ENCODE data around the gene TNNT2. TPM values are rescaled to one million over a fixed set of nuclear protein-coding genes. Genes with fewer than 3 reads are reported as not detected.

TNNT2 gene
- total and polyA plus RNA-seq, 2 of the 13 experiments (the other 11 are each of a cell fraction or from before 2014, with no cell fraction given), result 0.20 to 0.63 TPM

DNA sequence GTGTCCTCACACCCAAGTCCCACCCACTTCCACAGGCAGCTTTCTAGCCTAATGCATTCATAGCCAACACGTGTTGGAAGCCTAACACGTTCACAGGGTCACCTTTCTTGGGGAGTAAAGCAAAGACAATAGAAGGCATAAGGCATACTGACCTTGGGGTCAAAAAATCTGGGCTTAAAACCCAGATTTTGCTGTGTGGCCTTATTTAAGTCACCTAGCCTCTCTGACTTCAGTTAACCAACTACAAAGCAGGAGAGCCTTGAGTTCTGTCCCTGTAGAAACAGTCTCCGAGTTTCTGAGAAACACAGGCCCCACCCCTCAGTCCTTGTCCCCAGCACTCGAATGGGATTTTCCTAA, 1.4 kb downstream of the TNNT2 start:
- H3K9me3 ChIP-seq (ENCODE audit: low read length), result no peaks in the 10 kb centered on the region
- 13% methylated on average over 2 of the region's 4 CpGs for WGBS (ENCODE audit: low lambda C conversion rate)
- H4K20me1 ChIP-seq (ENCODE audit: insufficient read depth, low read length), result no peaks in the 10 kb centered on the region
- no peak overlapping the region for H3K27ac ChIP-seq (ENCODE audit: extremely low read length, insufficient read depth, low read length)
- ChIA-PET POLR2A (interaction anchor here (1.5 kb wide), 1 partner anchor 29 kb away, joined by 4 read pairs; no protein-coding TSS in a partner anchor), CTCF (ENCODE audit: low intra/inter-chr PET ratio, low total read pairs) (interaction anchor here (1.5 kb wide), 1 partner anchor 32 kb away, joined by 5 read pairs; no protein-coding TSS in a partner anchor)
- no peak for FAIRE-seq
- H3K27me3 ChIP-seq (ENCODE audit: control insufficient read depth in 1 of 2, insufficient read depth in 2 of 2, low read length in 2 of 2), result peaks cover 0 to 45% of the 10 kb centered on the region in 2 experiments; a peak in 4 of 5 replicates
- BruUV-seq (replicated peaks), result no TSS peak
- H3K36me3 ChIP-seq (replicated peaks in 1 of 2; ENCODE audit: control insufficient read depth in 1 of 2, insufficient read depth in 2 of 2, low read length in 2 of 2), result no peaks in the 10 kb centered on the region
- H3K4me2 ChIP-seq (ENCODE audit: low read depth, low read length), result no peak overlapping the region
- TF ChIP-seq, protein P1, sequence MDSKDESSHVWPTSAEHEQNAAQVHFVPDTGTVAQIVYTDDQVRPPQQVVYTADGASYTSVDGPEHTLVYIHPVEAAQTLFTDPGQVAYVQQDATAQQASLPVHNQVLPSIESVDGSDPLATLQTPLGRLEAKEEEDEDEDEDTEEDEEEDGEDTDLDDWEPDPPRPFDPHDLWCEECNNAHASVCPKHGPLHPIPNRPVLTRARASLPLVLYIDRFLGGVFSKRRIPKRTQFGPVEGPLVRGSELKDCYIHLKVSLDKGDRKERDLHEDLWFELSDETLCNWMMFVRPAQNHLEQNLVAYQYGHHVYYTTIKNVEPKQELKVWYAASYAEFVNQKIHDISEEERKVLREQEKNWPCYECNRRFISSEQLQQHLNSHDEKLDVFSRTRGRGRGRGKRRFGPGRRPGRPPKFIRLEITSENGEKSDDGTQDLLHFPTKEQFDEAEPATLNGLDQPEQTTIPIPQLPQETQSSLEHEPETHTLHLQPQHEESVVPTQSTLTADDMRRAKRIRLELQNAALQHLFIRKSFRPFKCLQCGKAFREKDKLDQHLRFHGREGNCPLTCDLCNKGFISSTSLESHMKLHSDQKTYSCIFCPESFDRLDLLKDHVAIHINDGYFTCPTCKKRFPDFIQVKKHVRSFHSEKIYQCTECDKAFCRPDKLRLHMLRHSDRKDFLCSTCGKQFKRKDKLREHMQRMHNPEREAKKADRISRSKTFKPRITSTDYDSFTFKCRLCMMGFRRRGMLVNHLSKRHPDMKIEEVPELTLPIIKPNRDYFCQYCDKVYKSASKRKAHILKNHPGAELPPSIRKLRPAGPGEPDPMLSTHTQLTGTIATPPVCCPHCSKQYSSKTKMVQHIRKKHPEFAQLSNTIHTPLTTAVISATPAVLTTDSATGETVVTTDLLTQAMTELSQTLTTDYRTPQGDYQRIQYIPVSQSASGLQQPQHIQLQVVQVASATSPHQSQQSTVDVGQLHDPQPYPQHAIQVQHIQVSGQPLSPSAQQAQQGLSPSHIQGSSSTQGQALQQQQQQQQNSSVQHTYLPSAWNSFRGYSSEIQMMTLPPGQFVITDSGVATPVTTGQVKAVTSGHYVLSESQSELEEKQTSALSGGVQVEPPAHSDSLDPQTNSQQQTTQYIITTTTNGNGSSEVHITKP (CRISPR knock-in tag; IDR thresholded peaks at IDR 0.05; ENCODE audit: low read depth), result no peak
- TF ChIP-seq HES4 (CRISPR knock-in tag; IDR thresholded peaks at IDR 0.05; ENCODE audit: borderline replicate concordance), result no peak
- no peak for TF ChIP-seq ZNF121 (CRISPR knock-in tag; IDR thresholded peaks at IDR 0.05)
- TF ChIP-seq ZNF672 (CRISPR knock-in tag; IDR thresholded peaks at IDR 0.05), result no peak
- TF ChIP-seq SALL2 (CRISPR knock-in tag; IDR thresholded peaks at IDR 0.05), result no peak
- TF ChIP-seq NRL (CRISPR knock-in tag; IDR thresholded peaks at IDR 0.05; ENCODE audit: borderline replicate concordance), result no peak
- TF ChIP-seq SAFB2 (CRISPR knock-in tag; IDR thresholded peaks at IDR 0.05; ENCODE audit: borderline replicate concordance, low read depth), result no peak
- no peak for TF ChIP-seq ZNF878 (CRISPR knock-in tag; IDR thresholded peaks at IDR 0.05)
- TF ChIP-seq, protein P2, sequence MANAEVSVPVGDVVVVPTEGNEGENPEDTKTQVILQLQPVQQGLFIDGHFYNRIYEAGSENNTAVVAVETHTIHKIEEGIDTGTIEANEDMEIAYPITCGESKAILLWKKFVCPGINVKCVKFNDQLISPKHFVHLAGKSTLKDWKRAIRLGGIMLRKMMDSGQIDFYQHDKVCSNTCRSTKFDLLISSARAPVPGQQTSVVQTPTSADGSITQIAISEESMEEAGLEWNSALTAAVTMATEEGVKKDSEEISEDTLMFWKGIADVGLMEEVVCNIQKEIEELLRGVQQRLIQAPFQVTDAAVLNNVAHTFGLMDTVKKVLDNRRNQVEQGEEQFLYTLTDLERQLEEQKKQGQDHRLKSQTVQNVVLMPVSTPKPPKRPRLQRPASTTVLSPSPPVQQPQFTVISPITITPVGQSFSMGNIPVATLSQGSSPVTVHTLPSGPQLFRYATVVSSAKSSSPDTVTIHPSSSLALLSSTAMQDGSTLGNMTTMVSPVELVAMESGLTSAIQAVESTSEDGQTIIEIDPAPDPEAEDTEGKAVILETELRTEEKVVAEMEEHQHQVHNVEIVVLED (CRISPR knock-in tag; IDR thresholded peaks at IDR 0.05; ENCODE audit: borderline replicate concordance), result no peak
- no peak for TF ChIP-seq HCFC1 (IDR thresholded peaks at IDR 0.05; ENCODE audit: low read depth, low read length)
- TF ChIP-seq ATAD3A (CRISPR knock-in tag; IDR thresholded peaks at IDR 0.05), result no peak
- TF ChIP-seq, protein P3, sequence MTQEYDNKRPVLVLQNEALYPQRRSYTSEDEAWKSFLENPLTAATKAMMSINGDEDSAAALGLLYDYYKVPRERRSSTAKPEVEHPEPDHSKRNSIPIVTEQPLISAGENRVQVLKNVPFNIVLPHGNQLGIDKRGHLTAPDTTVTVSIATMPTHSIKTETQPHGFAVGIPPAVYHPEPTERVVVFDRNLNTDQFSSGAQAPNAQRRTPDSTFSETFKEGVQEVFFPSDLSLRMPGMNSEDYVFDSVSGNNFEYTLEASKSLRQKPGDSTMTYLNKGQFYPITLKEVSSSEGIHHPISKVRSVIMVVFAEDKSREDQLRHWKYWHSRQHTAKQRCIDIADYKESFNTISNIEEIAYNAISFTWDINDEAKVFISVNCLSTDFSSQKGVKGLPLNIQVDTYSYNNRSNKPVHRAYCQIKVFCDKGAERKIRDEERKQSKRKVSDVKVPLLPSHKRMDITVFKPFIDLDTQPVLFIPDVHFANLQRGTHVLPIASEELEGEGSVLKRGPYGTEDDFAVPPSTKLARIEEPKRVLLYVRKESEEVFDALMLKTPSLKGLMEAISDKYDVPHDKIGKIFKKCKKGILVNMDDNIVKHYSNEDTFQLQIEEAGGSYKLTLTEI (CRISPR knock-in tag; conservative IDR thresholded peaks at IDR 0.05), result no peak
- TF ChIP-seq ZNF567 (CRISPR knock-in tag; IDR thresholded peaks at IDR 0.05; ENCODE audit: borderline replicate concordance), result no peak
- TF ChIP-seq ZNF790 (CRISPR knock-in tag; IDR thresholded peaks at IDR 0.05; ENCODE audit: borderline replicate concordance), result no peak
- TF ChIP-seq IRF2 (CRISPR knock-in tag; IDR thresholded peaks at IDR 0.05), result no peak
- no peak for TF ChIP-seq HMGA1 (CRISPR knock-in tag; conservative IDR thresholded peaks at IDR 0.05)
- no peak for TF ChIP-seq ZNF629 (CRISPR knock-in tag; conservative IDR thresholded peaks at IDR 0.05)
- TF ChIP-seq EED (CRISPR knock-in tag; IDR thresholded peaks at IDR 0.05), result no peak
- intact Hi-C loops (cut with micrococcal nuclease; ENCODE audit: unreplicated experiment), result no loop called here
- no peak overlapping the region for H2AFZ ChIP-seq (ENCODE audit: low read length)
- in situ Hi-C loops (cut with HindIII; ENCODE audit: extremely low pct_ligation_motif_present, low pct_unique_long_range_greater_than_20kb), result loop anchor here (5.0 kb wide), 1 partner anchor 36 kb away; no protein-coding TSS in a partner anchor
- no peak for DNase-seq (ENCODE audit: low spot score)
- H3K9ac ChIP-seq (ENCODE audit: insufficient read depth, low read depth, low read length), result no peak overlapping the region
- no peaks in the 10 kb centered on the region for H3K4me1 ChIP-seq (ENCODE audit: insufficient read depth, low read length)
- no peak overlapping the region for H3K4me3 ChIP-seq (replicated peaks in 1 of 3; ENCODE audit: insufficient read depth in 1 of 3, low read depth in 2 of 3, low read length in 3 of 3)
- ATAC-seq, result no peak
- no peaks in the 10 kb centered on the region for H3K79me2 ChIP-seq (ENCODE audit: insufficient read depth, low read length)
